SK-N-SH treated with all-trans-retinoic acid at 6 μM for 48 hours (cell line): ENCODE data around the gene KLHDC8B.

ENCODE experiments used
- ATAC-seq: fragments of 200-7000 bp; cut with Tn5 transposase; 3 replicates; pipeline ENCODE4 v1.9.1; 2020; ENCODE audit warnings: mild to moderate bottlenecking, moderate library complexity
- ESRRG ChIP-seq: fragments of 250-450 bp; sonication (Bioruptor Pico); IDR thresholded peaks from 2 replicates; pipeline ENCODE4 v1.6.1; 2021; ENCODE audit warnings: mild to moderate bottlenecking
- GLIS3 ChIP-seq: fragments of 250-450 bp; sonication (Bioruptor Pico); IDR thresholded peaks from 2 replicates; pipeline ENCODE4 v1.5.0; 2020; ENCODE audit warnings: mild to moderate bottlenecking, moderate library complexity
- OSR1 ChIP-seq: fragments of 250-450 bp; sonication (Bioruptor Pico); IDR thresholded peaks from 2 replicates; pipeline ENCODE4 v1.8.0; 2022; ENCODE audit warnings: moderate library complexity, mild to moderate bottlenecking, inconsistent platforms
- RARB ChIP-seq: fragments of 250-450 bp; sonication (Bioruptor Pico); IDR thresholded peaks from 2 replicates; pipeline ENCODE4 v1.8.0; 2021; ENCODE audit warnings: mild to moderate bottlenecking, moderate library complexity
- SNAI2 ChIP-seq: fragments of 250-450 bp; sonication (Bioruptor Pico); IDR thresholded peaks from 2 replicates; pipeline ENCODE4 v1.5.0; 2020; ENCODE audit warnings: mild to moderate bottlenecking, moderate library complexity
- TCF4 ChIP-seq: fragments of 250-450 bp; sonication (Bioruptor Pico); IDR thresholded peaks from 2 replicates; pipeline ENCODE4 v1.8.0; 2021; ENCODE audit warnings: mild to moderate bottlenecking, moderate library complexity, borderline replicate concordance
- ZNF70 ChIP-seq: fragments of 450-650 bp; formaldehyde crosslinking; IDR thresholded peaks from 2 replicates; pipeline ENCODE4 v1.5.0; 2020; ENCODE audit warnings: mild to moderate bottlenecking, moderate library complexity
- TF ChIP-seq, protein P1 (sequence below): fragments of 250-450 bp; sonication (Bioruptor Pico); IDR thresholded peaks from 2 replicates; pipeline ENCODE4 v1.8.0; 2020; ENCODE audit warnings: mild to moderate bottlenecking, moderate library complexity, borderline replicate concordance
- TF ChIP-seq, protein P2 (sequence below): fragments of 250-450 bp; sonication (Bioruptor Pico); IDR thresholded peaks from 2 replicates; pipeline ENCODE4 v1.5.1; 2021; ENCODE audit warnings: mild to moderate bottlenecking, moderate library complexity
- TF ChIP-seq, protein P3 (sequence below): fragments of 250-450 bp; sonication (Bioruptor Pico); IDR thresholded peaks from 2 replicates; pipeline ENCODE4 v1.8.0; 2021; ENCODE audit warnings: low read depth, mild to moderate bottlenecking, moderate library complexity, borderline replicate concordance
- TF ChIP-seq, protein P4 (sequence below): fragments of 250-450 bp; sonication (Bioruptor Pico); IDR thresholded peaks from 2 replicates; pipeline ENCODE4 v1.5.0; 2020; ENCODE audit warnings: mild to moderate bottlenecking, moderate library complexity
- TF ChIP-seq, protein P5 (sequence below): fragments of 250-450 bp; sonication (Bioruptor Pico); IDR thresholded peaks from 2 replicates; pipeline ENCODE4 v1.5.1; 2020; ENCODE audit warnings: low read depth, mild to moderate bottlenecking, moderate library complexity

The KLHDC8B gene

DNA sequence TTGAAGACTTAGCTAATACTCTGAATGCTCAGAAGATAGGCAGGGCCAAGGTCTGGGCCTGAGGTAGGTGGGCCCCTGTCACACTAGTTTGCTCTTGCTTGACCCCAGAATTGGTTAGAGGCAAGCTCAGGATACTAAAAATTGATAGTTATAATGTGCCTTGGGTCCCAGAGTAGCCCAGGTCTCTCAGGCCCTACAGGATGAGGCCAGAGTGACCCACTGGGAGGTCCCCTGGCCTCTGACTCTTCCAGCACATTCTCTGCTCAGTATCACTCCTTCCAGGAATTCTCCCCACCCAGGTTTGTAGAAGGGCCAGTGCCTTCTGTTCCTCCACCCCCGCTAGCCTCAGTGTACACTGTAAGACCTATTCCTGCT lies 667 bp upstream of the KLHDC8B start:
- ATAC-seq, result peak; percentile 6; the same call in 2 of the 3 replicates
- no peak for TF ChIP-seq SNAI2
- TF ChIP-seq, protein P1, sequence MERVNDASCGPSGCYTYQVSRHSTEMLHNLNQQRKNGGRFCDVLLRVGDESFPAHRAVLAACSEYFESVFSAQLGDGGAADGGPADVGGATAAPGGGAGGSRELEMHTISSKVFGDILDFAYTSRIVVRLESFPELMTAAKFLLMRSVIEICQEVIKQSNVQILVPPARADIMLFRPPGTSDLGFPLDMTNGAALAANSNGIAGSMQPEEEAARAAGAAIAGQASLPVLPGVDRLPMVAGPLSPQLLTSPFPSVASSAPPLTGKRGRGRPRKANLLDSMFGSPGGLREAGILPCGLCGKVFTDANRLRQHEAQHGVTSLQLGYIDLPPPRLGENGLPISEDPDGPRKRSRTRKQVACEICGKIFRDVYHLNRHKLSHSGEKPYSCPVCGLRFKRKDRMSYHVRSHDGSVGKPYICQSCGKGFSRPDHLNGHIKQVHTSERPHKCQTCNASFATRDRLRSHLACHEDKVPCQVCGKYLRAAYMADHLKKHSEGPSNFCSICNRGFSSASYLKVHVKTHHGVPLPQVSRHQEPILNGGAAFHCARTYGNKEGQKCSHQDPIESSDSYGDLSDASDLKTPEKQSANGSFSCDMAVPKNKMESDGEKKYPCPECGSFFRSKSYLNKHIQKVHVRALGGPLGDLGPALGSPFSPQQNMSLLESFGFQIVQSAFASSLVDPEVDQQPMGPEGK, result no peak
- no peak for TF ChIP-seq GLIS3 (CRISPR knock-in tag)
- TF ChIP-seq, protein P2, sequence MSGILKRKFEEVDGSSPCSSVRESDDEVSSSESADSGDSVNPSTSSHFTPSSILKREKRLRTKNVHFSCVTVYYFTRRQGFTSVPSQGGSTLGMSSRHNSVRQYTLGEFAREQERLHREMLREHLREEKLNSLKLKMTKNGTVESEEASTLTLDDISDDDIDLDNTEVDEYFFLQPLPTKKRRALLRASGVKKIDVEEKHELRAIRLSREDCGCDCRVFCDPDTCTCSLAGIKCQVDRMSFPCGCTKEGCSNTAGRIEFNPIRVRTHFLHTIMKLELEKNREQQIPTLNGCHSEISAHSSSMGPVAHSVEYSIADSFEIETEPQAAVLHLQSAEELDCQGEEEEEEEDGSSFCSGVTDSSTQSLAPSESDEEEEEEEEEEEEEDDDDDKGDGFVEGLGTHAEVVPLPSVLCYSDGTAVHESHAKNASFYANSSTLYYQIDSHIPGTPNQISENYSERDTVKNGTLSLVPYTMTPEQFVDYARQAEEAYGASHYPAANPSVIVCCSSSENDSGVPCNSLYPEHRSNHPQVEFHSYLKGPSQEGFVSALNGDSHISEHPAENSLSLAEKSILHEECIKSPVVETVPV, result no peak
- TF ChIP-seq TCF4 (CRISPR knock-in tag), result no peak
- no peak for TF ChIP-seq OSR1 (CRISPR knock-in tag)

DNA sequence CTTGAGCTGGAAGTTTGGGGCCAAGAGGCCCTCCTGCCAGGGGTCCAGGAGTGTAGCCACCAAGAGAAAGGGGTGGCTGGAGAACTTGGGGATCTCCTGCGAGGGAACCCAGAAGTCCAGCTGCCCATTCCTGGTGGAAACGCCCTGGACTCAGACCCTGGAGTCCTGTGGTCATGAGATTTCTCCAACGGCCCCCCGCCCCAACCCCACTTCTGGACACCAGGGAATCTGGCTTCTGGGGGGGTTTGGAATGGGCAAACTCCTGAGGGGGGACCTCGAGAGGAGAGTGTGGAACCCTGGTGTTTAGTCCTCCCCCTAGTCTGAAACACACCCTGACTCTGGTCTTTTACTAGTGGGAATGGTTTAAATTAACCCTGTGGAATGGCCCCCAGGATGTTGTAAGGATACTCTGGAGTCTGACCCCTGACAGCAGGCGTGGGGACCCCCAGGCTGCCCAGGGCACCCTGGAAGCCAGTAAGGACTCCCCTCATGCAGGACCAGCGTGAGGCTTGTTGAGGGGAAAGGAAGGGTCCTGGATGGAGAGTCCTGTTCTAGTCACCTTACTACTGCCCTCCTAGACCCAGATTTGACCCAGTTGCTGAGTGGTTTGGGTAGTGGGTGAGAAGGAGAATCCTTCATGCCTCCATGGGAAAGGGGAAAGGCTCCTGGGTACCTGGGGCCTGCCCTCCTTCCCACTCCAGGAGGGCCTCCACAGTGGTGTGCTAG lies 540 bp downstream of the KLHDC8B start:
- peak; percentile 2; the same call in 1 of the 3 replicates for ATAC-seq
- TF ChIP-seq, protein P3, sequence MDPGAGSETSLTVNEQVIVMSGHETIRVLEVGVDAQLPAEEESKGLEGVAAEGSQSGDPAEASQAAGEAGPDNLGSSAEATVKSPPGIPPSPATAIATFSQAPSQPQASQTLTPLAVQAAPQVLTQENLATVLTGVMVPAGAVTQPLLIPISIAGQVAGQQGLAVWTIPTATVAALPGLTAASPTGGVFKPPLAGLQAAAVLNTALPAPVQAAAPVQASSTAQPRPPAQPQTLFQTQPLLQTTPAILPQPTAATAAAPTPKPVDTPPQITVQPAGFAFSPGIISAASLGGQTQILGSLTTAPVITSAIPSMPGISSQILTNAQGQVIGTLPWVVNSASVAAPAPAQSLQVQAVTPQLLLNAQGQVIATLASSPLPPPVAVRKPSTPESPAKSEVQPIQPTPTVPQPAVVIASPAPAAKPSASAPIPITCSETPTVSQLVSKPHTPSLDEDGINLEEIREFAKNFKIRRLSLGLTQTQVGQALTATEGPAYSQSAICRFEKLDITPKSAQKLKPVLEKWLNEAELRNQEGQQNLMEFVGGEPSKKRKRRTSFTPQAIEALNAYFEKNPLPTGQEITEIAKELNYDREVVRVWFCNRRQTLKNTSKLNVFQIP (CRISPR knock-in tag), result no peak
- TF ChIP-seq, protein P4, sequence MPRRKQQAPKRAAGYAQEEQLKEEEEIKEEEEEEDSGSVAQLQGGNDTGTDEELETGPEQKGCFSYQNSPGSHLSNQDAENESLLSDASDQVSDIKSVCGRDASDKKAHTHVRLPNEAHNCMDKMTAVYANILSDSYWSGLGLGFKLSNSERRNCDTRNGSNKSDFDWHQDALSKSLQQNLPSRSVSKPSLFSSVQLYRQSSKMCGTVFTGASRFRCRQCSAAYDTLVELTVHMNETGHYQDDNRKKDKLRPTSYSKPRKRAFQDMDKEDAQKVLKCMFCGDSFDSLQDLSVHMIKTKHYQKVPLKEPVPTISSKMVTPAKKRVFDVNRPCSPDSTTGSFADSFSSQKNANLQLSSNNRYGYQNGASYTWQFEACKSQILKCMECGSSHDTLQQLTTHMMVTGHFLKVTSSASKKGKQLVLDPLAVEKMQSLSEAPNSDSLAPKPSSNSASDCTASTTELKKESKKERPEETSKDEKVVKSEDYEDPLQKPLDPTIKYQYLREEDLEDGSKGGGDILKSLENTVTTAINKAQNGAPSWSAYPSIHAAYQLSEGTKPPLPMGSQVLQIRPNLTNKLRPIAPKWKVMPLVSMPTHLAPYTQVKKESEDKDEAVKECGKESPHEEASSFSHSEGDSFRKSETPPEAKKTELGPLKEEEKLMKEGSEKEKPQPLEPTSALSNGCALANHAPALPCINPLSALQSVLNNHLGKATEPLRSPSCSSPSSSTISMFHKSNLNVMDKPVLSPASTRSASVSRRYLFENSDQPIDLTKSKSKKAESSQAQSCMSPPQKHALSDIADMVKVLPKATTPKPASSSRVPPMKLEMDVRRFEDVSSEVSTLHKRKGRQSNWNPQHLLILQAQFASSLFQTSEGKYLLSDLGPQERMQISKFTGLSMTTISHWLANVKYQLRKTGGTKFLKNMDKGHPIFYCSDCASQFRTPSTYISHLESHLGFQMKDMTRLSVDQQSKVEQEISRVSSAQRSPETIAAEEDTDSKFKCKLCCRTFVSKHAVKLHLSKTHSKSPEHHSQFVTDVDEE (CRISPR knock-in tag), result no peak
- TF ChIP-seq RARB (no peak), ESRRG (no peak)
- TF ChIP-seq, all 23 proteins: peak for 0

DNA sequence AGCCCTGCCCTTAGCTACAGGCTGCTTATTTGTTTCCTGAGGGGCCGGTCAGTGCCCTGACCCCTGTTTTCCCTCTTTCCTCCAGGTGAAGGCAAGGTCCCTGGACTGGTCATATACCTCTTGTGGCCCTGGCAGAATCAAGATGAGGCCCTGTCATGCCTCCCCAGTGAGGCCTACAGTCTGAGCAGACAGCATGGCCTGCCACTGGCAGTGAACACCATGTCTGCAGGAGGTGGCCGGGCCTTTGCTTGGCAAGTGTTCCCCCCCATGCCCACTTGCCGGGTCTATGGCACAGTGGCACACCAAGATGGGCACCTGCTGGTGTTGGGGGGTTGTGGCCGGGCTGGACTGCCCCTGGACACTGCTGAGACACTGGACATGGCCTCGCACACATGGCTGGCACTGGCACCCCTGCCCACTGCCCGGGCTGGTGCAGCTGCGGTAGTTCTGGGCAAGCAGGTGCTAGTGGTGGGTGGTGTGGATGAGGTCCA lies 1.2 kb downstream of the KLHDC8B start:
- TF ChIP-seq SNAI2 (no peak), ZNF70 (CRISPR knock-in tag) (no peak)
- TF ChIP-seq, protein P5, sequence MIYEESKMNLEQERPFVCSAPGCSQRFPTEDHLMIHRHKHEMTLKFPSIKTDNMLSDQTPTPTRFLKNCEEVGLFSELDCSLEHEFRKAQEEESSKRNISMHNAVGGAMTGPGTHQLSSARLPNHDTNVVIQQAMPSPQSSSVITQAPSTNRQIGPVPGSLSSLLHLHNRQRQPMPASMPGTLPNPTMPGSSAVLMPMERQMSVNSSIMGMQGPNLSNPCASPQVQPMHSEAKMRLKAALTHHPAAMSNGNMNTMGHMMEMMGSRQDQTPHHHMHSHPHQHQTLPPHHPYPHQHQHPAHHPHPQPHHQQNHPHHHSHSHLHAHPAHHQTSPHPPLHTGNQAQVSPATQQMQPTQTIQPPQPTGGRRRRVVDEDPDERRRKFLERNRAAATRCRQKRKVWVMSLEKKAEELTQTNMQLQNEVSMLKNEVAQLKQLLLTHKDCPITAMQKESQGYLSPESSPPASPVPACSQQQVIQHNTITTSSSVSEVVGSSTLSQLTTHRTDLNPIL (CRISPR knock-in tag), result no peak
- TF ChIP-seq, all 23 proteins: peak for 0
- no peak for ATAC-seq

DNA sequence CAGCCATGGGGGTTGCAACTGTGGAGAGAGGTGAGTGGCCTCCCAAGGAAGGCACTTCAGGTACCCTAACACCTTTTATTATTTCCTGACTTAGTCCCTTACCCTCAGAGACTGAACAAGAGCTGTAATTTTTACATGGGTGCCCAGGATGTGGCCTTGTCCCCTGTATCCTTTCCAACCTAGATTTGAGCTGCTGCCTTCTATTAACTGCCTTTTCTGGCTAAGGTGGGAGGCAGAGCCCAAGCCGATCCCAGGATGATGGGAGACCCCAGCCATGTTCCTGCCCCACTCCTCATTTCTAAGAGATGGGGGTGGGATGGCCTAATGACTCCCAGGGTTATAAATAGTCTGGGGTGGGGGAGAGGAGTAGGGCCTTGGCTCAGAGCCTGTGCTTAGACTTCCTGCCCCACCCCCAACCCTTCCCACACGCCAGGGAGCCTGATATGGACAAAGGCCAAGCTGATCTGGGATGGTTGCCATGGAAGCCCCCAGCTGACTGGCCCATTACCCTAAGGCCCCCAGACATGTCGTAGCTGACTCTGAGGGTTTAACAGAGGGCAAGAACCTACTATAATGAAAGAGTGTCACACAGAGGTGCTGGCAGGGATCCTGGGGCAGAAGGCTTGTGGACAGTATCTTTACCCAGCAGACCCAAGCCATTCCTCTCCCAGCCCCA lies 1.9 kb downstream of the KLHDC8B start:
- peak; percentile 4; the same call in 2 of the 3 replicates for ATAC-seq
- no peak for TF ChIP-seq OSR1 (CRISPR knock-in tag)
- TF ChIP-seq, protein P3 (CRISPR knock-in tag), result no peak
- TF ChIP-seq, protein P4 (CRISPR knock-in tag), result peak; percentile 10; the same call in 1 of the 2 replicates
- TF ChIP-seq, protein P1, result no peak
